DMS 273 (cell line): Measurements from ENCODE around the gene XCR1.
"Not testable (repeated sequence)": the region's sequence is repeated elsewhere in the genome, so short reads cannot be mapped to it uniquely, and the experiment has no call there.

Experiments
- DNase-seq: peaks from one replicate; lab custom pipeline; 2025; ENCODE audit not compliant: unreplicated experiment; lab: John Stamatoyannopoulos, UW

XCR1 gene

GRCh38 chr3:46046231-46046630 lies 18.9 kb upstream of the XCR1 start:
- not testable (repeated sequence) for DNase-seq

GRCh38 chr3:46038916-46039315 lies 11.6 kb upstream of the XCR1 start:
- no peak for DNase-seq

GRCh38 chr3:46038071-46038470 lies 10.8 kb upstream of the XCR1 start:
- DNase-seq, result not testable (repeated sequence)

GRCh38 chr3:46036191-46036590 lies 8.9 kb upstream of the XCR1 start:
- DNase-seq, result no peak

GRCh38 chr3:46031747-46032146 lies 4.5 kb upstream of the XCR1 start:
- DNase-seq, result no peak

GRCh38 chr3:46031269-46031668 lies 4.0 kb upstream of the XCR1 start:
- DNase-seq, result no peak

GRCh38 chr3:46030626-46031025 lies 3.3 kb upstream of the XCR1 start:
- DNase-seq, result no peak

- no peak for DNase-seq
Measured at GRCh38 chr3:46029953-46030543, 2.8 kb upstream of the XCR1 start.

- DNase-seq, result peak; percentile 41
Measured at GRCh38 chr3:46027736-46028397, 584 bp upstream of the XCR1 start.

- DNase-seq, result no peak
Measured at GRCh38 chr3:46025139-46025538, 2.1 kb downstream of the XCR1 start.

- DNase-seq, result no peak
Measured at GRCh38 chr3:46024131-46024530, 3.2 kb downstream of the XCR1 start.

GRCh38 chr3:46022909-46023785 lies 4.1 kb downstream of the XCR1 start:
- no peak for DNase-seq

- no peak for DNase-seq
Measured at GRCh38 chr3:46021516-46021915, 5.8 kb downstream of the XCR1 start.

- DNase-seq, result no peak
Measured at GRCh38 chr3:46020766-46021510, 6.3 kb downstream of the XCR1 start.

- no peak for DNase-seq
Measured at GRCh38 chr3:46019707-46020106, 7.6 kb downstream of the XCR1 start.

GRCh38 chr3:46017720-46018119 lies 9.6 kb downstream of the XCR1 start:
- DNase-seq, result no peak

- DNase-seq, result no peak
Measured at GRCh38 chr3:46013316-46014094, 13.8 kb downstream of the XCR1 start.

- no peak for DNase-seq
Measured at GRCh38 chr3:46012246-46012645, 15.0 kb downstream of the XCR1 start.

- no peak for DNase-seq
Measured at GRCh38 chr3:46010519-46011113, 16.7 kb downstream of the XCR1 start.

- DNase-seq, result no peak
Measured at GRCh38 chr3:46008058-46008457, 19.2 kb downstream of the XCR1 start.
